K562 (cell line): Measurements from ENCODE around the gene STAT6. TPM values are rescaled to one million over a fixed set of nuclear protein-coding genes. Genes with fewer than 3 reads are reported as not detected.

Experiments
- CC2D1A ChIP-seq: fragments of 450-650 bp; IDR thresholded peaks from 2 replicates; pipeline ENCODE4 v1.6.1; 2017; ENCODE audit warnings: mild to moderate bottlenecking
- DMBX1 ChIP-seq: fragments of 250-450 bp; sonication (Bioruptor Pico); IDR thresholded peaks from 2 replicates; pipeline ENCODE4 v1.8.0; 2022; ENCODE audit warnings: inconsistent platforms, mild to moderate bottlenecking, moderate library complexity, borderline replicate concordance
- EGR1 ChIP-seq: fragments of 450-650 bp; conservative IDR thresholded peaks from 2 replicates; pipeline ENCODE4 v1.6.1; 2017; ENCODE audit warnings: mild to moderate bottlenecking
- FOS ChIP-seq: IDR thresholded peaks from 3 replicates; pipeline ENCODE4 v1.6.1; 2011; ENCODE audit not compliant: insufficient read length; ENCODE audit errors: extremely low read depth
- FOXA3 ChIP-seq, 2 experiments: fragments of 450-650 bp in 1 of 2; sonication (generic) in 1 of 2; formaldehyde crosslinking; IDR thresholded peaks in 1 of 2; conservative IDR thresholded peaks in 1 of 2; 2 replicates each; pipeline versions ENCODE4 v1.4.0 to v1.8.0; 2020 to 2022; ENCODE audit warnings: mild to moderate bottlenecking in 2 of 2, missing genetic modification reagents in 1 of 2
- FOXK1 ChIP-seq: sonication (generic); formaldehyde crosslinking; IDR thresholded peaks from 2 replicates; pipeline ENCODE4 v1.8.0; 2022; ENCODE audit warnings: missing genetic modification reagents, mild to moderate bottlenecking, borderline replicate concordance
- GTF2E2 ChIP-seq: fragments of 200-800 bp; sonication (Bioruptor generic); IDR thresholded peaks from 2 replicates; pipeline ENCODE4 v1.6.1; 2016; ENCODE audit warnings: missing genetic modification characterization, missing compliant biosample characterization
- KDM1A ChIP-seq, 2 experiments: fragments of 450-650 bp; IDR thresholded peaks; 2 replicates each; pipeline ENCODE4 v1.6.1; 2016; ENCODE audit warnings: mild to moderate bottlenecking in 2 of 2
- KDM2B ChIP-seq: fragments of 250-450 bp; sonication (Bioruptor Pico); IDR thresholded peaks from 2 replicates; pipeline ENCODE4 v1.8.0; 2021; ENCODE audit warnings: mild to moderate bottlenecking, moderate library complexity
- KDM5B ChIP-seq: fragments of 200-600 bp; sonication (generic); IDR thresholded peaks from 2 replicates; pipeline ENCODE4 v1.6.1; 2012; ENCODE audit warnings: low read depth, mild to moderate bottlenecking, moderate library complexity, low read length, control low read depth, inconsistent platforms; ENCODE audit not compliant: insufficient replicate concordance
- KLF10 ChIP-seq: fragments of 250-450 bp; sonication (Bioruptor Pico); IDR thresholded peaks from 2 replicates; pipeline ENCODE4 v1.6.1; 2021; ENCODE audit warnings: matching md5 sums
- MECOM ChIP-seq: fragments of 250-450 bp; sonication (Bioruptor Pico); IDR thresholded peaks from 2 replicates; pipeline ENCODE4 v1.8.0; 2022; ENCODE audit warnings: inconsistent platforms
- MNT ChIP-seq, 2 experiments: fragments of 450-650 bp; conservative IDR thresholded peaks; 2 replicates each; pipeline ENCODE4 v1.6.1; 2017; ENCODE audit warnings: mild to moderate bottlenecking in 2 of 2, moderate library complexity in 2 of 2
- MYC ChIP-seq, 2 experiments: fragments of 250-450 bp in 1 of 2; sonication (Bioruptor Pico) in 1 of 2; IDR thresholded peaks; 2 replicates each; pipeline versions ENCODE4 v1.5.1 to v1.6.1; 2012 to 2021; ENCODE audit warnings: low read depth in 2 of 2, borderline replicate concordance in 1 of 2, improper control_type of control experiment in 1 of 2, low read length in 1 of 2, mild to moderate bottlenecking in 1 of 2, moderate library complexity in 1 of 2
- NCOA4 ChIP-seq: fragments of 450-650 bp; IDR thresholded peaks from 2 replicates; pipeline ENCODE4 v1.6.1; 2018; ENCODE audit warnings: mild to moderate bottlenecking; ENCODE audit not compliant: partially characterized antibody
- NEUROD1 ChIP-seq: fragments of 150-350 bp; IDR thresholded peaks from 2 replicates; pipeline ENCODE4 v1.6.1; 2014; ENCODE audit warnings: borderline replicate concordance, low read length, low read depth; ENCODE audit not compliant: partially characterized antibody
- NFIX ChIP-seq: fragments of 250-450 bp; sonication (Bioruptor Pico); IDR thresholded peaks from 2 replicates; pipeline ENCODE4 v1.4.0; 2020; ENCODE audit warnings: low read depth, mild to moderate bottlenecking, moderate library complexity
- PHF8 ChIP-seq: fragments of 200-600 bp; sonication (generic); IDR thresholded peaks from 2 replicates; pipeline ENCODE4 v1.6.1; 2012; ENCODE audit warnings: mixed run types, mild to moderate bottlenecking, inconsistent platforms, low read length, moderate library complexity, borderline replicate concordance
- POLR2A ChIP-seq: fragments of 450-650 bp; conservative IDR thresholded peaks from 2 replicates; pipeline ENCODE4 v1.6.1; 2016
- SIN3A ChIP-seq, 2 experiments: fragments of 150-350 bp in 1 of 2; IDR thresholded peaks; 2 replicates each; pipeline ENCODE4 v1.6.1; 2011 to 2016; ENCODE audit warnings: borderline replicate concordance in 2 of 2, low read depth in 2 of 2, low read length in 2 of 2, mild to moderate bottlenecking in 2 of 2, moderate library complexity in 2 of 2; ENCODE audit not compliant: control insufficient read depth in 1 of 2
- SMARCC2 ChIP-seq: fragments of 450-650 bp; IDR thresholded peaks from 2 replicates; pipeline ENCODE4 v1.6.1; 2017; ENCODE audit warnings: antibody characterized with exemption, moderate library complexity, mild to moderate bottlenecking, low read depth
- TAF9B ChIP-seq: fragments of 450-650 bp; IDR thresholded peaks from 2 replicates; pipeline ENCODE4 v1.6.1; 2018; ENCODE audit warnings: mild to moderate bottlenecking; ENCODE audit not compliant: partially characterized antibody
- TRIM24 ChIP-seq, 2 experiments: fragments of 450-650 bp; IDR thresholded peaks; 2 replicates each; pipeline ENCODE4 v1.6.1; 2016
- ZBTB12 ChIP-seq: fragments of 250-450 bp; sonication (Bioruptor Pico); IDR thresholded peaks from 2 replicates; pipeline ENCODE4 v1.4.0; 2020
- ZC3H11A ChIP-seq: IDR thresholded peaks from 2 replicates; pipeline ENCODE4 v1.6.1; 2012; ENCODE audit warnings: low read depth, low read length, improper control_type of control experiment
- ZNF134 ChIP-seq: fragments of 250-450 bp; sonication (Bioruptor Pico); conservative IDR thresholded peaks from 2 replicates; pipeline ENCODE4 v1.4.0; 2020
- polyA plus RNA-seq, 8 experiments: library from polyadenylated mRNA; depleted of rRNA in 4 of 8; stranded (reverse) in 5 of 8; unstranded in 3 of 8; fragments of >200 nt; fragmentation: Nextera tagmentation in 2 of 8; fragmentation: Illumina TruSeq in 1 of 8; extraction: Ambion mirVana in 2 of 8; extraction: Trizol in 1 of 8; gene quantifications; 2 replicates each; pipeline versions ENCODE4 v1.2.1 to v1.2.3, GENCODE V29; 2011 to 2014; ENCODE audit warnings: inconsistent platforms in 1 of 8, missing spikeins in 1 of 8
- total RNA-seq, 7 experiments: library from RNA; depleted of rRNA in 6 of 7; stranded (reverse); fragments of >200 nt in 6 of 7; fragmentation: Illumina TruSeq in 2 of 7; extraction: Trizol in 2 of 7; gene quantifications; 2 replicates each; pipeline versions ENCODE4 v1.2.1 to v1.2.3, GENCODE V29; 2011 to 2021; ENCODE audit warnings: low replicate concordance in 1 of 7

Gene STAT6
- total and polyA plus RNA-seq, 9 of the 15 experiments (the other 6 are each of a cell fraction or from before 2014, with no cell fraction given) = 2.4 to 49.5 (median 26.5) TPM

- TF ChIP-seq EGR1 (peak; percentile 94; the same call in 1 of the 2 replicates), FOXK1 (no peak), KDM5B (peak; percentile 36), MYC (IDR thresholded peaks at IDR 0.05; ENCODE audit: low read depth, low read length) (peak; percentile 44; the same call in 1 of the 2 replicates), MYC (CRISPR knock-in tag; IDR thresholded peaks at IDR 0.05; ENCODE audit: borderline replicate concordance, low read depth) (no peak), NFIX (CRISPR knock-in tag) (no peak), SIN3A (IDR thresholded peaks at IDR 0.05; ENCODE audit: borderline replicate concordance in 2 of 2, control insufficient read depth in 1 of 2, low read depth in 2 of 2, low read length in 2 of 2) (no peak; a peak in 2 of 4 replicates), PHF8 (peak; percentile 52), NEUROD1 (peak; percentile 21), FOXA3 (CRISPR knock-in tag; conservative IDR thresholded peaks at IDR 0.05 in 1 of 2, IDR thresholded peaks at IDR 0.05 in 1 of 2) (no peak), ZNF134 (CRISPR knock-in tag) (0 out of 2 replicates have a peak, but pooled peaks have one; percentile 25), NCOA4 (no peak), KLF10 (CRISPR knock-in tag) (no peak), TRIM24 (IDR thresholded peaks at IDR 0.05) (no peak), DMBX1 (CRISPR knock-in tag) (peak; percentile 19; the same call in 1 of the 2 replicates), ZC3H11A (no peak), POLR2A (peak; percentile 74), GTF2E2 (peak; percentile 26; the same call in 1 of the 2 replicates), MNT (conservative IDR thresholded peaks at IDR 0.05) (peak; percentile 41 to 46), CC2D1A (no peak), MECOM (CRISPR knock-in tag) (no peak), KDM1A (IDR thresholded peaks at IDR 0.05) (0 out of 4 replicates have a peak, but pooled peaks of 1 of the 2 experiments have one; percentile 5), KDM2B (CRISPR knock-in tag) (0 out of 2 replicates have a peak, but pooled peaks have one; percentile 49), FOS (no peak), ZBTB12 (CRISPR knock-in tag) (no peak), TAF9B (no peak), SMARCC2 (no peak)
Observed at GRCh38 chr12:57087010-57087690, 24.0 kb downstream of the STAT6 start (continued).
